HCT116 (cell line): ENCODE results near the gene SCN10A.
A peak's percentile ranks its signal among the peaks of the same experiment; 100 is the strongest.

Experiments
- CBX3 ChIP-seq: IDR thresholded peaks from 2 replicates; pipeline ENCODE4 v1.6.1; 2012; ENCODE audit warnings: low read depth
- EZH2 ChIP-seq: fragments of 200-600 bp; sonication (generic); IDR thresholded peaks from 2 replicates; pipeline ENCODE4 v1.6.1; 2017; ENCODE audit warnings: antibody characterized with exemption, mixed run types
- EZH2phosphoT487 ChIP-seq: fragments of 200-600 bp; IDR thresholded peaks from 2 replicates; pipeline ENCODE4 v1.6.1; 2018; ENCODE audit warnings: antibody characterized with exemption, borderline replicate concordance
- MAX ChIP-seq: IDR thresholded peaks from 2 replicates; pipeline ENCODE4 v1.6.1; 2012
- POLR2A ChIP-seq: IDR thresholded peaks from 2 replicates; pipeline ENCODE4 v1.7.0; 2011; ENCODE audit warnings: borderline replicate concordance; ENCODE audit not compliant: insufficient read depth, insufficient read length; ENCODE audit errors: extremely low read depth
- RAD21 ChIP-seq: IDR thresholded peaks from 2 replicates; pipeline ENCODE4 v1.6.1; 2012; ENCODE audit warnings: low read depth, mild to moderate bottlenecking
- TCF7L2 ChIP-seq: IDR thresholded peaks from 2 replicates; pipeline ENCODE4 v1.7.0; 2011; ENCODE audit warnings: borderline replicate concordance, inconsistent platforms; ENCODE audit not compliant: insufficient read depth, insufficient read length; ENCODE audit errors: extremely low read depth
- YY1 ChIP-seq: IDR thresholded peaks from 2 replicates; pipeline ENCODE4 v1.6.1; 2011; ENCODE audit warnings: low read length, low read depth, moderate library complexity, mild to moderate bottlenecking; ENCODE audit not compliant: insufficient replicate concordance; ENCODE audit errors: extremely low read depth
- ZBTB33 ChIP-seq: IDR thresholded peaks from 2 replicates; pipeline ENCODE4 v1.6.1; 2011; ENCODE audit warnings: mild to moderate bottlenecking, low read length, moderate library complexity; ENCODE audit not compliant: insufficient replicate concordance; ENCODE audit errors: extremely low read depth
- TF ChIP-seq, protein P1 (sequence below), 3 experiments: fragments of 200-600 bp in 1 of 3; sonication (generic) in 1 of 3; IDR thresholded peaks in 2 of 3; conservative IDR thresholded peaks in 1 of 3; 2 replicates each; pipeline ENCODE4 v1.5.1; 2012 to 2017; ENCODE audit warnings: low read depth in 2 of 3, low read length in 2 of 3, antibody characterized with exemption in 1 of 3, borderline replicate concordance in 1 of 3, control low read depth in 1 of 3, mild to moderate bottlenecking in 1 of 3, mixed read lengths in 1 of 3, mixed run types in 1 of 3, moderate library complexity in 1 of 3; ENCODE audit not compliant: insufficient read depth in 1 of 3

- TF ChIP-seq, protein P1, sequence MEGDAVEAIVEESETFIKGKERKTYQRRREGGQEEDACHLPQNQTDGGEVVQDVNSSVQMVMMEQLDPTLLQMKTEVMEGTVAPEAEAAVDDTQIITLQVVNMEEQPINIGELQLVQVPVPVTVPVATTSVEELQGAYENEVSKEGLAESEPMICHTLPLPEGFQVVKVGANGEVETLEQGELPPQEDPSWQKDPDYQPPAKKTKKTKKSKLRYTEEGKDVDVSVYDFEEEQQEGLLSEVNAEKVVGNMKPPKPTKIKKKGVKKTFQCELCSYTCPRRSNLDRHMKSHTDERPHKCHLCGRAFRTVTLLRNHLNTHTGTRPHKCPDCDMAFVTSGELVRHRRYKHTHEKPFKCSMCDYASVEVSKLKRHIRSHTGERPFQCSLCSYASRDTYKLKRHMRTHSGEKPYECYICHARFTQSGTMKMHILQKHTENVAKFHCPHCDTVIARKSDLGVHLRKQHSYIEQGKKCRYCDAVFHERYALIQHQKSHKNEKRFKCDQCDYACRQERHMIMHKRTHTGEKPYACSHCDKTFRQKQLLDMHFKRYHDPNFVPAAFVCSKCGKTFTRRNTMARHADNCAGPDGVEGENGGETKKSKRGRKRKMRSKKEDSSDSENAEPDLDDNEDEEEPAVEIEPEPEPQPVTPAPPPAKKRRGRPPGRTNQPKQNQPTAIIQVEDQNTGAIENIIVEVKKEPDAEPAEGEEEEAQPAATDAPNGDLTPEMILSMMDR (IDR thresholded peaks at IDR 0.05 in 2 of 3, conservative IDR thresholded peaks at IDR 0.05 in 1 of 3; ENCODE audit: borderline replicate concordance in 1 of 3, insufficient read depth in 1 of 3, low read depth in 2 of 3, low read length in 2 of 3) = peak; percentile 80 to 98 (median 85)
- TF ChIP-seq YY1 (peak; percentile 60), POLR2A (no peak), MAX (peak; percentile 100), ZBTB33 (no peak), EZH2 (no peak), CBX3 (peak; percentile 98), RAD21 (peak; percentile 80), EZH2phosphoT487 (no peak), TCF7L2 (no peak)
Measured at GRCh38 chr3:38651153-38651789, 164.7 kb downstream of the SCN10A start.
